ENCODE measurements around the gene BAZ2B.
"Not testable (repeated sequence)": the region's sequence is repeated elsewhere in the genome, so short reads cannot be mapped to it uniquely, and the experiment has no call there.

Gene BAZ2B

GRCh38 chr2:159409116-159409800, 207.1 kb downstream of the BAZ2B start:
- DNase-seq (ENCODE audit: low read depth): no peak

- DNase-seq (ENCODE audit: low read depth): no peak
These were observed 213.6 kb downstream of the BAZ2B start for GRCh38 chr2:159402790-159403189.

- DNase-seq (ENCODE audit: low read depth): not testable (repeated sequence)
These were observed 214.2 kb downstream of the BAZ2B start for GRCh38 chr2:159402160-159402559.

- peak; percentile 18 for DNase-seq (ENCODE audit: low read depth)
These were observed 216.5 kb downstream of the BAZ2B start for GRCh38 chr2:159399716-159400415.

- DNase-seq (ENCODE audit: low read depth): no peak
These were observed 219.5 kb downstream of the BAZ2B start for GRCh38 chr2:159396799-159397198.

GRCh38 chr2:159382447-159383028, 233.8 kb downstream of the BAZ2B start:
- no peak for DNase-seq (ENCODE audit: low read depth)

GRCh38 chr2:159381574-159381973, 234.8 kb downstream of the BAZ2B start:
- DNase-seq (ENCODE audit: low read depth): no peak

GRCh38 chr2:159380685-159381239, 235.6 kb downstream of the BAZ2B start:
- no peak for DNase-seq (ENCODE audit: low read depth)

GRCh38 chr2:159379181-159379580, 237.2 kb downstream of the BAZ2B start:
- no peak for DNase-seq (ENCODE audit: low read depth)

GRCh38 chr2:159375241-159375640, 241.1 kb downstream of the BAZ2B start:
- DNase-seq (ENCODE audit: low read depth): no peak

GRCh38 chr2:159371506-159371905, 244.8 kb downstream of the BAZ2B start:
- DNase-seq (ENCODE audit: low read depth): no peak

GRCh38 chr2:159366538-159366937, 249.8 kb downstream of the BAZ2B start:
- DNase-seq (ENCODE audit: low read depth): no peak

- DNase-seq (ENCODE audit: low read depth): no peak
These were observed 253.5 kb downstream of the BAZ2B start for GRCh38 chr2:159362816-159363251.

GRCh38 chr2:159362094-159362493, 254.3 kb downstream of the BAZ2B start:
- no peak for DNase-seq (ENCODE audit: low read depth)

GRCh38 chr2:159361603-159362002, 254.7 kb downstream of the BAZ2B start:
- DNase-seq (ENCODE audit: low read depth): not testable (repeated sequence)

GRCh38 chr2:159356053-159356554, 260.2 kb downstream of the BAZ2B start:
- no peak for DNase-seq (ENCODE audit: low read depth)

- DNase-seq (ENCODE audit: low read depth): no peak
These were observed 264.4 kb downstream of the BAZ2B start for GRCh38 chr2:159351977-159352376.

GRCh38 chr2:159349674-159350299, 266.6 kb downstream of the BAZ2B start:
- DNase-seq (ENCODE audit: low read depth): no peak

- peak; percentile 17 for DNase-seq (ENCODE audit: low read depth)
These were observed 289.6 kb downstream of the BAZ2B start for GRCh38 chr2:159326569-159327255.

GRCh38 chr2:159322419-159322818, 293.9 kb downstream of the BAZ2B start:
- no peak for DNase-seq (ENCODE audit: low read depth)

- no peak for DNase-seq (ENCODE audit: low read depth)
These were observed 298.8 kb downstream of the BAZ2B start for GRCh38 chr2:159317392-159318088.

Data from GM04504 (cell line).